ENCODE measurements around the gene GJA10. TPM values are rescaled to one million over a fixed set of nuclear protein-coding genes. Genes with fewer than 3 reads are reported as not detected.

Gene GJA10
- total RNA-seq, 6 donors from 2014 or later: not detected

GRCh38 chr6:89927264-89927663 lies 33.0 kb downstream of the GJA10 start:
- Histone ChIP-seq H3K4me3 (no peak overlapping the region), H3K27ac (no peak overlapping the region), H3K27me3 (no peaks in the 10 kb centered on the region), H3K4me1 (peaks cover 0 to 6% (median 2%) of the 10 kb centered on the region in 4 donors), H3K9me3 (no peaks in the 10 kb centered on the region), H3K36me3 (peaks cover 0 to 4% (median 2%) of the 10 kb centered on the region in 4 donors)
- no peak for ATAC-seq (ENCODE audit: low FRiP score in 2 of 2)
- 89 to 94% methylated on average over 5 of the region's 5 CpGs for WGBS, 2 donors
- TF ChIP-seq POLR2AphosphoS5 (IDR thresholded peaks at IDR 0.05): no peak
- no peak for TF ChIP-seq EP300 (IDR thresholded peaks at IDR 0.05)
- no peak for TF ChIP-seq CTCF (IDR thresholded peaks at IDR 0.05)
- TF ChIP-seq POLR2A (IDR thresholded peaks at IDR 0.05): no peak
- no peak for DNase-seq

GRCh38 chr6:89927791-89928550 lies 33.7 kb downstream of the GJA10 start:
- no peak for TF ChIP-seq POLR2A (IDR thresholded peaks at IDR 0.05)
- TF ChIP-seq EP300 (IDR thresholded peaks at IDR 0.05): peak in 1 of 4 donors; percentile 29
- TF ChIP-seq POLR2AphosphoS5 (IDR thresholded peaks at IDR 0.05): peak in 1 of 2 donors; percentile 6
- TF ChIP-seq CTCF (IDR thresholded peaks at IDR 0.05): no peak
- 47 to 53% methylated on average over 6 of the region's 6 CpGs for WGBS, 2 donors
- no peak for ATAC-seq (ENCODE audit: low FRiP score in 2 of 2)
- Histone ChIP-seq H3K36me3 (peaks cover 0 to 8% (median 2%) of the 10 kb centered on the region in 4 donors), H3K27me3 (no peaks in the 10 kb centered on the region), H3K9me3 (no peaks in the 10 kb centered on the region), H3K4me3 (no peak overlapping the region), H3K27ac (peak overlapping the region in 2 of 4 donors; percentile 15 to 28), H3K4me1 (peaks cover 0 to 6% (median 2%) of the 10 kb centered on the region in 4 donors)
- peak in 1 of 2 donors; percentile 51 for DNase-seq

- H3K27ac ChIP-seq: peak overlapping the region in 1 of 4 donors; percentile 28
- 82 to 88% methylated on average over 6 of the region's 6 CpGs for WGBS, 2 donors
- DNase-seq (no peak), ATAC-seq (ENCODE audit: low FRiP score in 2 of 2) (no peak)
- H3K36me3 ChIP-seq: peaks cover 0 to 8% (median 2%) of the 10 kb centered on the region in 4 donors
- no peak overlapping the region for H3K4me3 ChIP-seq
- H3K9me3 ChIP-seq: no peaks in the 10 kb centered on the region
- H3K4me1 ChIP-seq: peaks cover 0 to 6% (median 2%) of the 10 kb centered on the region in 4 donors
- H3K27me3 ChIP-seq: no peaks in the 10 kb centered on the region
- TF ChIP-seq CTCF (IDR thresholded peaks at IDR 0.05) (no peak), EP300 (IDR thresholded peaks at IDR 0.05) (no peak), POLR2AphosphoS5 (IDR thresholded peaks at IDR 0.05) (no peak), POLR2A (IDR thresholded peaks at IDR 0.05) (no peak)
Measured at GRCh38 chr6:89928604-89929003, 34.3 kb downstream of the GJA10 start.

- no peak for TF ChIP-seq CTCF (IDR thresholded peaks at IDR 0.05)
- TF ChIP-seq POLR2A (IDR thresholded peaks at IDR 0.05): no peak
- TF ChIP-seq EP300 (IDR thresholded peaks at IDR 0.05): no peak
- no peak for TF ChIP-seq POLR2AphosphoS5 (IDR thresholded peaks at IDR 0.05)
Measured at GRCh38 chr6:89930789-89931188, 36.5 kb downstream of the GJA10 start.

More at GRCh38 chr6:89930789-89931188, 36.5 kb downstream of the GJA10 start:
- H3K9me3 ChIP-seq: no peaks in the 10 kb centered on the region
- DNase-seq: no peak
- peaks cover 0 to 6% (median 2%) of the 10 kb centered on the region in 4 donors for H3K4me1 ChIP-seq
- H3K27ac ChIP-seq: no peak overlapping the region
- H3K36me3 ChIP-seq: peaks cover 0 to 8% (median 2%) of the 10 kb centered on the region in 4 donors
- H3K27me3 ChIP-seq: no peaks in the 10 kb centered on the region
- 72 to 78% methylated on average over 5 of the region's 5 CpGs for WGBS, 2 donors
- no peak overlapping the region for H3K4me3 ChIP-seq
- no peak for ATAC-seq (ENCODE audit: low FRiP score in 2 of 2)
